ENCODE measurements around the gene OGT.
"Not testable (repeated sequence)": the region's sequence is repeated elsewhere in the genome, so short reads cannot be mapped to it uniquely, and the experiment has no call there.

Gene OGT

DNA sequence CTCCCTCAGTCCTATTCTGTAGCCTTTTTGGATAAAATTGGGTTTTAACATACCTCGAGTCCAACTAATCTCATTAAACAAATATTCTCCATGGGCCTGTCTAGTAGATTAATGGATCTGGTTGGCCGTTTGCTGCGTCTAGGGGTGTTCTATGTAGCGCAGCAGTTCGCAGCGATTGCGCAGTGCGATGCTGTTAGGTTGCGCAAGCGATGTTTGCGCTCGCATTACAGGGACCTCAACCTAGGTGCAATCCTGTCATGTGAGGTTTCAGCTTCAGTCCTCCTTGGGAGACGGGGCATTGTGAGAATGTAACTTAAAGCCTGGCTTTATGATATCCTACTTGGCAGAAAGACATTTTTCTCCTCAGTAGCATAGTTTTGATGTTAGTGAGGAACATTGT, 14.0 kb downstream of the OGT start:
- DNase-seq (ENCODE audit: low spot score): no peak
- no peak for TF ChIP-seq CTCF (IDR thresholded peaks at IDR 0.05; ENCODE audit: extremely low read depth, insufficient read depth, missing control alignments)
- in situ Hi-C loops (cut with MboI; ENCODE audit: low pct_unique_long_range_greater_than_20kb, low sequenced_read_pairs, unreplicated experiment): no loop called here

- DNase-seq (ENCODE audit: low spot score): no peak
- in situ Hi-C loops (cut with MboI; ENCODE audit: low pct_unique_long_range_greater_than_20kb, low sequenced_read_pairs, unreplicated experiment): no loop called here
- TF ChIP-seq CTCF (IDR thresholded peaks at IDR 0.05; ENCODE audit: extremely low read depth, insufficient read depth, missing control alignments): no peak
These were observed 14.4 kb downstream of the OGT start for GRCh38 chrX:71547339-71547738.

DNA sequence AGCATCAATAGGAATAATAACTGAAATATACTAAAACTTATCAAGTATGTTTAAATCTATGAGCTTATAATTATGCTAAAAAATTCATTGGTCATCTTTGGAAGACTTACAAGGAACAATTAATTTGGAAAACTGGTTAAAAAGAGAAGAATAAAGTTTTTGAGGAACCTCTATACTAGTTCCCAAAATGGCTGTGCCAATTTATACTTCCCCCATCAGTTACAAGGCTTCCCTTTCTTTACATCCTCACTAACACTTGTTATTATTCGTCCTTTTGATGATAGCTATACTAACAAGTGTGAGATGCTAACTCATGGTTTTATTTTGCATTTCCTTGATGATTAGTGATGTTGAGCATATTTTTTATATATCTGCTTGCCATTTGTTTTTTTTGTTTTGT, 17.1 kb downstream of the OGT start:
- in situ Hi-C loops (cut with MboI; ENCODE audit: low pct_unique_long_range_greater_than_20kb, low sequenced_read_pairs, unreplicated experiment): no loop called here
- no peak for TF ChIP-seq CTCF (IDR thresholded peaks at IDR 0.05; ENCODE audit: extremely low read depth, insufficient read depth, missing control alignments)
- no peak for DNase-seq (ENCODE audit: low spot score)

DNA sequence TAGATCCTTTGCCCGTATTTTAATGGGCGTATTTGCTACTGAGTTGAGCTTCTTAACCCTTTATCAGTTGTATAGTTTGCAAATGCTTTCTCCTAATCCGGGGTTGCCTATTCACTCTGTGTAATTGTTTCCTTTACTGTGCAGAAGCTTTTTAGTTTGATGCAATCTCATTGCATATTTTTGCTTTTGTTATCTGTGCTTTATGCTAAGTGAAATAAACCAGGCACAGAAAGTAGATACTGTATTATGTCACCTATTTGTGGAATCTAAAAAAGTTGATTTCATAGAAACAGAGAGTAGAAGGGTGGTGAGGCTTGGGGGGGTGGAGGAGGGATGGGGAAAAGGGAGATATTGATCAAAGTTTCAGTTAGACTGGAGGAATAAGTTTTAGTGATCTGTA, 17.7 kb downstream of the OGT start:
- TF ChIP-seq CTCF (IDR thresholded peaks at IDR 0.05; ENCODE audit: extremely low read depth, insufficient read depth, missing control alignments): no peak
- no peak for DNase-seq (ENCODE audit: low spot score)
- in situ Hi-C loops (cut with MboI; ENCODE audit: low pct_unique_long_range_greater_than_20kb, low sequenced_read_pairs, unreplicated experiment): no loop called here

DNA sequence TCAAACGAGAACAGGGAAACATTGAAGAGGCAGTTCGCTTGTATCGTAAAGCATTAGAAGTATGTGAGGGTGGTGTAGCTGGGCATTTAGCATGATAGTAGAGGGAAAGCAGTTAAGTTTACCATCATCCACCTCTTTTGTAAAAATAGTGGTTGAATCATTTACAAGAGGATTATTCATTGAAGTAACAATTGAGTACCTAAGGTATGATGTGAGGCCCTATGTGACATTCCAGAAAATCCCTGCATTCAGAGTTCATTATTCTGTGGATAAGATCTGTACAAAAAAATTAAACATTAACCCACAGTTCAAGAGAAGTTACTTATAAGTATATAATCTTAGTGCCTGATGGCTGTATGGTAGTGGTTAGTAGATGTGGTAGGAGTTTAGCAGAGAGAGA, 23.1 kb downstream of the OGT start:
- no peak for TF ChIP-seq CTCF (IDR thresholded peaks at IDR 0.05; ENCODE audit: extremely low read depth, insufficient read depth, missing control alignments)
- no peak for DNase-seq (ENCODE audit: low spot score)
- in situ Hi-C loops (cut with MboI; ENCODE audit: low pct_unique_long_range_greater_than_20kb, low sequenced_read_pairs, unreplicated experiment): no loop called here

DNA sequence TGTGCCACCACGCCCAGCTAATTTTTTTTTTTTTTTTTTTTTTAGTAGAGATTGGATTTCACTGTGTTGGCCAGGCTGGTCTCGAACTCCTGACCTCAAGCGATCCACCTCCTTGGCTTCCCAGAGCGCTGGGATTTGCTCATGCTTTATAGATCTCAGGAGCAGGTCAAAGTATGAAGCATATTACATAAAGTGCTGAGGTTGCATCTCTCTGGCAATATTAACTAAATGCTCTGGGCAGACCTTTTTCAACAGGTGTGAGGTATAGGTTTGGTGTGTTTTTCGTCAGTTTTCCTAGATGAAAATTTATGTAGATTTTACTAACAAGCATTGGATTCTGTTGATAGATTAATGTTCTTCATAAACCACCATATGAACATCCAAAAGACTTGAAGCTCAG, 26.0 kb downstream of the OGT start:
- no peak for TF ChIP-seq CTCF (IDR thresholded peaks at IDR 0.05; ENCODE audit: extremely low read depth, insufficient read depth, missing control alignments)
- in situ Hi-C loops (cut with MboI; ENCODE audit: low pct_unique_long_range_greater_than_20kb, low sequenced_read_pairs, unreplicated experiment): no loop called here
- DNase-seq (ENCODE audit: low spot score): no peak

DNA sequence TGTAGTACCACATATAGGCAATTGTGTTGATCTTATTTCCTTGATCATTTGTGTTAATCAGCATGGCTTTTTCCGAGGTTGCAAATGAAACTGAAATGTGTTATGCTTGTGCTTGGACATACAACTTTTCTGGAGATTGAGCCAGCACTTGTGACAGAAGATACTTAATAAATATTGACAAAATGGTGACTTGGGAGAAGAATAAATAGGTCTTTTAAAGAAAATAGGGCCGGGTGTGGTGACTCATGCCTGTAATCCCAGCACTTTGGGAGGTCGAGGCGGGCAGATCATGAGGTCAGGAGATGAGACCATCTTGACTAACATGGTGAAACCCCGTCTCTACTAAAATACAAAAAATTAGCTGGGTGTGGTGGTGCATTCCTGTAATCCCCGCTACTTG, 26.9 kb downstream of the OGT start:
- DNase-seq (ENCODE audit: low spot score); in situ Hi-C loops (cut with MboI; ENCODE audit: low pct_unique_long_range_greater_than_20kb, low sequenced_read_pairs, unreplicated experiment): not testable (repeated sequence)
